Stimulated activated CD8-positive, alpha-beta memory T cell treated with anti-CD3 and anti-CD28 coated beads, Interleukin-7, amount 100 ng/mL, for 48 hours (primary cell): ENCODE data around the gene TLR7.
A peak's percentile ranks its signal among the peaks of the same experiment; 100 is the strongest.

ENCODE experiments used
- DNase-seq, 2 donors: peaks; one replicate each; pipeline ENCODE4 v3.0.0-alpha.2; 2020; ENCODE audit warnings: low read depth in 1 of 2; ENCODE audit errors: extremely low read depth in 1 of 2

Gene TLR7

DNA sequence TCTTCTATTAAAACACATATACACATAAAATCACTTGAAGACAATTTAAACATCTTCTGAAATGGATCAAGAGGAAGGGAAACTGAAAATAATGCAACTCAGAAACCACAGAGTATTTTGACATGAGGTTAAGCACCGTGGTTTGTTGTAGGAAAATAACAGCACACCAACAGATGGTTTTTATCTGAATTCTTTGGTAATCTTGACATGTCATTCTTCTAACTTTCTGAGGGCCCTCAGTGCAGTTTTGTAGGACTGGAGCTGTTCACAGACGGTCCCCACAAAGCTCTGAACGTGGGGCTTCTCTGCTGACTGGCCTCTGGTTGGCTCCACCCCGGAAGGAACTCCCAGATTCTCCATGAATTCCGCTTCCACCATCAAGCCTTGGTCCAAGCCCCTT is 23.6 kb downstream of the TLR7 start:
- DNase-seq = no peak

GRCh38 chrX:12891171-12891570 is 24.3 kb downstream of the TLR7 start:
- no peak for DNase-seq

GRCh38 chrX:12891915-12892506 is 25.1 kb downstream of the TLR7 start:
- DNase-seq = no peak

GRCh38 chrX:12892716-12893115 is 25.8 kb downstream of the TLR7 start:
- no peak for DNase-seq

GRCh38 chrX:12894074-12895030 is 27.5 kb downstream of the TLR7 start:
- peak in 1 of 2 donors; percentile 7 for DNase-seq

- no peak for DNase-seq
Observed at GRCh38 chrX:12895866-12896265, 29.0 kb downstream of the TLR7 start.

DNA sequence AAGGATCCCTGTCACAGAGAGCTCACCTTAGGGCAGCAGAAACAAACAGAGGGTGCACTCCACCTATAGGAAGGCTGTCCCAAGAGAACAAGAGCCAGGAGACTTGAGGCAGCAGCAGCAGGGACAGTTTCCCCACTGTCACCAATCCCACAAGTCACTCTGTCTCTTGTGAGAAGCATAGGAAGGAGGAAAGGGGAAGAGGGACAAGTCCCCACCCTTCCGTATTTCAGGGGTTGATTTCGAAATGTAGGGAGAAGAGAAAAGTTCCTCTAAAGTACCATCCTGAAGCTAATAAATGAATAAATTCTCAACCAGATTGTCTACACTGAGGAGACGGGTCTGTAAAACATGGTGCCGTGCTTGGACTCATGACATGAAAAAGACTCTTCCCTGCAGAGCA is 30.1 kb downstream of the TLR7 start:
- no peak for DNase-seq

GRCh38 chrX:12898073-12898472 is 31.2 kb downstream of the TLR7 start:
- DNase-seq = peak in 1 of 2 donors; percentile 4

DNA sequence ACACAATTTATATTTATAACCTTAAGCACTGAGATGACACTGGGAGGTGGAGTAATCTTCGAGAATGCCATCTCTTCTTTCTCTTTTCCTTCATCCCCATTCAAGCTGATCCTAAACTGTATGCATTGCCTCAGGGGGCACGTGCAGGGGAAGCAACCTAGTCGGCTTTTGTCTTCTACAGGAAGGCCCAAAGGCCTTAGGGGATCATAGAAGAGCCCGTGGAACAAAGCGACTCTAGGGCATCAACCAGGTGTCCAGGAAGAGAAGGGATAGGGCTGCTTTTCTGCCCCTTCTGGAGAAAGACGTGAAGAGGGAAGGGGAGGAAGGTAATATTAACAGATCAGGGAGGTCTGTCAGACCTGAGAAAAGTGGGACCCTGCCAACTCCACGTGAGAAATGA is 32.6 kb downstream of the TLR7 start:
- DNase-seq = no peak

DNA sequence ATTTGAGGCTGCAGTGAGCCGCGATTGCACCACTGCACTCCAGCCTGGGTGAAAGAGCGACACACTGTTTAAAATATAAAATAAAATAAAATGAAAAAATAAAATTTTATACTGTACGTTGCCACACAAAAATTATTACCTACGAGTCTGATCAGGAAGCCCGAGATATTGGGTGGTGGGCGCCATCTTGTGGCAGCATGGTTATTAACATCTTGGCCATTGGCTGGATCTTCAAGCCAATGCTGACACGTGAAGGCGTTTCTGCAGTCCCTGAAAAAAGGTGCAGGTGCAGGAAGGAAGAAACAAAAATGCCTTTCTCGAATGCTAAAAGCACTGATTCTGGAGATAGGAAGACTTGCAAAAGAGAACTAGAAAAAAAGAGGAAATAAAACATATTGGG is 34.6 kb downstream of the TLR7 start:
- peak; percentile 13 to 20 for DNase-seq

- DNase-seq = no peak
Observed at GRCh38 chrX:12903646-12904045, 36.8 kb downstream of the TLR7 start.

DNA sequence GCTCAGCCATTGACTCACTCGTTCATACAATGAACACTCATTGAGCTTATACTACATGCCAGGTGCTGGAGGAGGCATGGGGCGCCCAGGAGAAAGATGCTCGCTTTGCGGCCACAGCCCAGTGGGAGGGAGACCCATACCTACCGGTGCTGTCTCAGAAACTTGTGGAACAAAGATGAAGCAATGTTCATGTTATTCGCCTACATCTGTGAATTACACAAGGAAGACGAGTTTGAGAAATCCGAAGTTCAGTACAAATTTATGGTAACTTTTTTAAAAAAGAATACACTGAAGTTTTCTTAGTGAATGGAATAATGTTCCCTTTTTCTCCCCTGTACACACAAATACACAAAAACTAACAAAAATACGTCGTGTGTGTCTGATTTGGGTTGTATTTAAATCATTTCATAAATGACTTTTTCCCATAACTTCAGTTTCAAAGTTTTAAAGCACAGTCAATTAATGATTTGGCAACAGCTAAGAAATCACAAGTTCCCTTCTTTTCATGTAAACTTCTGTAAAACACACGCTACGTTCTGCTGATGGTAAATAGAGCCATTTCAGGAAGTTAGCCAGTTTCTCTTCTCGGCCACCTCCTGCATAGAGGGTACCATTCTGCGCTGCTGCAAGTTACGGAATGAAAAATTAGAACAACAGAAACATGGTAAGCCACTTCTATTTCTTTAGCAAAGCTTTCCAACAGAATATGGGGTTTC is 39.3 kb downstream of the TLR7 start, which contains the start of gene TLR8:
TLR8 (plus strand) TSS at position 575 of the 716 bp plus-strand sequence; CDS start at position 662, 87 bp downstream.
- DNase-seq = no peak

DNA sequence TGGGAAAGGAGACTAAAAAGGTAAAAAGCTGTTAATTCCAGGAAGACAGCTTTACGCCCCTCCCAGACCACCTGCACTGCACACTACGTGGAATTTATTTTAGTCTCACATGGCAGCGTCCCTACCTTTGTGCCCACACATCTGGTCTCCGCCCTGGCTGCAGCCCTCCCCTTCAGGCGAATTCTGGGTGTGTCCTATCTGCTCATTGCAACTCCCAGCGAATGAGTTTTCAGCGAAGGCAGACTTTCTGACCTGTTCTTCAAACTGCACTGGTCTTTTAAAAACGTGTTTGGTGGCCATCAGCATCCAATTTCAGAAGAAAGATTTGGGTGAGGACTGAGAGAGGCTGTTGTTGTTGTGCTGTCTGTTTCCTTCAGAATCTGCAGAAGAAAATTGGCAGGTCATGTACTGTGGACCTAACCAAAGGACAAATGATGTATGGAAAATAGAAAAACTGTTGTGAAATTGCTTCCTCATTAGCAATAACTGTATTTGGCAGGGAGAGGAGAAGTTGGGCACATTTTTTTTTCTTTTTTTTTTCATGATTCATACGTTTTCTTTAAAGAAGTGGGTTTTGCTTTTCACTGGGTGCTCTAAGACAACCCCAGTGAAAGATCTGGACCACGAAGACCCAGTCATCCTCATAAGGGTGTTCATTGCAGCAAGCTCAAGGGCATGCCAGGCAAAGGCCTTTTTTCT is 43.7 kb downstream of the TLR7 start:
- DNase-seq = no peak

DNA sequence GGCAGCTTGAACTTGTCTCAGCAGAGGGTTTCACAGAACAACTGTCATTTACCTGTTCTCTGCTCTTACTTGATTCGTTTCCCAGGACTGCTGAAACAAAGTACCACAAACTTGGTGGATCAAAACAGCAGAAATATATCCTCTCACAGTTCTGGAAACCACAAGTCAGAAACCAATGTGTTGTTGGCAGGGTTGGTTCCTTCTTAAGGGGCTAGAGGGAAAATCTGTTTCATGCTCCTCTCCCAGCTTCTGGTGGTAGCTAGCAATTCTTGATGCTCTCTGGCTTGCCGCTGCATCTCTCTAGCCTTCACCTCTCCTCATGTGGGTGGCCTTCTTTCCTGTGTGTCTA is 44.2 kb downstream of the TLR7 start:
- DNase-seq = no peak

GRCh38 chrX:12912791-12913482 is 46.1 kb downstream of the TLR7 start:
- no peak for DNase-seq

DNA sequence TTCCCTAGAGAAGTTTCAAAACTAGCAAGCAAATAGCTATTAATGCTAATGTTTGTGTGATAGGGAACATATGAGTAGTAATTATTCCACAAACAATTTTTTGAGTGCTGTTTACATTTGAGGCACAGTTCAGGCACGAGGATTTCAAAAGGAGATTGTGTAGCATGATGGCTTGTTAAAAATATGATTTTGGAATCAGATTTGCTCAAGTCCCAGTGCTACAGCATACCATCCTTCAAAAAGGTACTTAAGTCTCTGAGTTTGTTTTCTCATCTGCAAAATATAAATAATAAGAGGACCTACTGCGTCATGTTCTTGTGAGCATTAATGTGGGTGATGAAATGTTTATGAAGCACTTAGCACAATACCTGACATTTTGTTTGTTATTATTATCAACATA is 50.9 kb downstream of the TLR7 start:
- DNase-seq = no peak

GRCh38 chrX:12919051-12919450 is 52.2 kb downstream of the TLR7 start:
- DNase-seq = no peak

- no peak for DNase-seq
Observed at GRCh38 chrX:12919620-12920019, 52.7 kb downstream of the TLR7 start.

DNA sequence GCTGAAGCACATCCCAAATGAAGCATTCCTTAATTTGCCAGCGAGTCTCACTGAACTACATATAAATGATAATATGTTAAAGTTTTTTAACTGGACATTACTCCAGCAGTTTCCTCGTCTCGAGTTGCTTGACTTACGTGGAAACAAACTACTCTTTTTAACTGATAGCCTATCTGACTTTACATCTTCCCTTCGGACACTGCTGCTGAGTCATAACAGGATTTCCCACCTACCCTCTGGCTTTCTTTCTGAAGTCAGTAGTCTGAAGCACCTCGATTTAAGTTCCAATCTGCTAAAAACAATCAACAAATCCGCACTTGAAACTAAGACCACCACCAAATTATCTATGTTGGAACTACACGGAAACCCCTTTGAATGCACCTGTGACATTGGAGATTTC is 54.1 kb downstream of the TLR7 start:
- no peak for DNase-seq

GRCh38 chrX:12921886-12922598 is 55.2 kb downstream of the TLR7 start:
- DNase-seq = no peak
